PFSK-1 (cell line): Measurements from ENCODE around the gene UBXN10.

Experiments used
- FOXP2 ChIP-seq: optimal IDR thresholded peaks from 2 replicates; pipeline ENCODE3; 2011; ENCODE audit warnings: borderline replicate concordance, control low read depth, inconsistent platforms; ENCODE audit not compliant: insufficient read depth; ENCODE audit errors: extremely low read length, extremely low read depth
- POLR2AphosphoS5 ChIP-seq: IDR thresholded peaks from 2 replicates; pipeline ENCODE4 v1.6.1; 2012; ENCODE audit warnings: low read depth, mild to moderate bottlenecking, control low read depth, low read length, moderate library complexity
- REST ChIP-seq, 2 experiments: IDR thresholded peaks; 2 replicates each; pipeline versions ENCODE4 v1.6.1 to v1.8.0; 2011 to 2012; ENCODE audit warnings: low read depth in 2 of 2, low read length in 2 of 2, control low read depth in 1 of 2, inconsistent platforms in 1 of 2, mild to moderate bottlenecking in 1 of 2, moderate library complexity in 1 of 2; ENCODE audit not compliant: insufficient read depth in 1 of 2
- SIN3A ChIP-seq: IDR thresholded peaks from 2 replicates; pipeline ENCODE4 v1.6.1; 2012; ENCODE audit warnings: mild to moderate bottlenecking, low read length, moderate library complexity, borderline replicate concordance; ENCODE audit not compliant: insufficient read depth
- TAF1 ChIP-seq: IDR thresholded peaks from 2 replicates; pipeline ENCODE4 v1.6.1; 2012; ENCODE audit warnings: low read length, control low read depth, borderline replicate concordance; ENCODE audit not compliant: insufficient read depth

- no peak for TF ChIP-seq POLR2AphosphoS5
- no peak for TF ChIP-seq TAF1
- TF ChIP-seq SIN3A, result no peak
- no peak for TF ChIP-seq REST (IDR thresholded peaks at IDR 0.05; ENCODE audit: insufficient read depth in 1 of 2, low read depth in 2 of 2, low read length in 2 of 2)
- TF ChIP-seq FOXP2, result no peak
Observed at GRCh38 chr1:20143318-20143717, 42.6 kb upstream of the UBXN10 start.
